GM13977 (cell line): ENCODE measurements around the gene ADGRA1.
"Not testable (repeated sequence)": the region's sequence is repeated elsewhere in the genome, so short reads cannot be mapped to it uniquely, and the experiment has no call there.

Experiments
- DNase-seq: peaks from one replicate; pipeline ENCODE4 v3.0.0; 2012; ENCODE audit warnings: low spot score
- in situ Hi-C: fragments of 300-500 bp; cut with MboI; formaldehyde crosslinking; loops from one replicate; pipeline ENCODE4 v1.12.0; 2022; ENCODE audit warnings: low sequenced_read_pairs, low pct_unique_long_range_greater_than_20kb, mixed read lengths, inconsistent platforms; ENCODE audit not compliant: unreplicated experiment
- TF ChIP-seq, protein P1 (sequence below): IDR thresholded peaks from 2 replicates; pipeline ENCODE4 v1.5.1; 2012; ENCODE audit warnings: mild to moderate bottlenecking, control low read depth; ENCODE audit not compliant: insufficient read depth; ENCODE audit errors: extremely low read depth, missing control alignments

Gene ADGRA1

DNA sequence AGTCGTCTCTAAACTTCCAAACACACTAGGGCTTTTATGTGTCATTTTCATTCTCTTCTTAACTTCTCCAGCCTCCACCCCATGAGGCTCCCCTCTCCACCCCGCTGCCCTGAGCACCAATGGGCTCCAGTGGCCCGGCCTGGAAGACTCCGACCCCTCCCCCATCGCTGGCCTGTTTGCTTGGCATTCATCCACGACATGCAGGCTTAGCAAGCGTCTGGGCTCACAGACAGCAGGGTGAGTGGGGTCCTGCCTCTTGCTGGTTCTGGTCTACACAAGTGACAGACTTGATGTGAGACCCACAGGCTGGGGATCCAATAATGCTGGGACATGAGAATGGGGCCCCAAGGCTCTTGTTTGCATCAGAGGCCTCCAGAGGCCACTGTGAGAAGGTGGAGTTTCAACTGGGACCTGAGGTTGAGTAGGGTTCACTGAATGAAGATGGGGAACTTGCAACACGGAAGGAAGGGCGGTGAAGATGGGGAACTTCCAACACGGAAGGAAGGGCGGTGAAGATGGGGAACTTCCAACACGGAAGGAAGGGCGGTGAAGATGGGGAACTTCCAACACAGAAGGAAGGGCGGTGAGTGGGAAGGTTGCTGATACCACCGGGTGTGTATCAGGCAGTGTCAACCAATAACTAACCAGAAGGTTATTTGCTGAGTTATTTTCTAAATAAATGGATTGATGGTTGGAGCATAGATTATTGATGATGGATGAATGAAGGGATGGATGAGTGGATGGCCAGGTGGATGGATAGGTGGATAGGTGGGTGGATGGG, 86.3 kb downstream of the ADGRA1 start:
- in situ Hi-C loops: no loop called here
- TF ChIP-seq, protein P1, sequence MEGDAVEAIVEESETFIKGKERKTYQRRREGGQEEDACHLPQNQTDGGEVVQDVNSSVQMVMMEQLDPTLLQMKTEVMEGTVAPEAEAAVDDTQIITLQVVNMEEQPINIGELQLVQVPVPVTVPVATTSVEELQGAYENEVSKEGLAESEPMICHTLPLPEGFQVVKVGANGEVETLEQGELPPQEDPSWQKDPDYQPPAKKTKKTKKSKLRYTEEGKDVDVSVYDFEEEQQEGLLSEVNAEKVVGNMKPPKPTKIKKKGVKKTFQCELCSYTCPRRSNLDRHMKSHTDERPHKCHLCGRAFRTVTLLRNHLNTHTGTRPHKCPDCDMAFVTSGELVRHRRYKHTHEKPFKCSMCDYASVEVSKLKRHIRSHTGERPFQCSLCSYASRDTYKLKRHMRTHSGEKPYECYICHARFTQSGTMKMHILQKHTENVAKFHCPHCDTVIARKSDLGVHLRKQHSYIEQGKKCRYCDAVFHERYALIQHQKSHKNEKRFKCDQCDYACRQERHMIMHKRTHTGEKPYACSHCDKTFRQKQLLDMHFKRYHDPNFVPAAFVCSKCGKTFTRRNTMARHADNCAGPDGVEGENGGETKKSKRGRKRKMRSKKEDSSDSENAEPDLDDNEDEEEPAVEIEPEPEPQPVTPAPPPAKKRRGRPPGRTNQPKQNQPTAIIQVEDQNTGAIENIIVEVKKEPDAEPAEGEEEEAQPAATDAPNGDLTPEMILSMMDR: no peak

DNA sequence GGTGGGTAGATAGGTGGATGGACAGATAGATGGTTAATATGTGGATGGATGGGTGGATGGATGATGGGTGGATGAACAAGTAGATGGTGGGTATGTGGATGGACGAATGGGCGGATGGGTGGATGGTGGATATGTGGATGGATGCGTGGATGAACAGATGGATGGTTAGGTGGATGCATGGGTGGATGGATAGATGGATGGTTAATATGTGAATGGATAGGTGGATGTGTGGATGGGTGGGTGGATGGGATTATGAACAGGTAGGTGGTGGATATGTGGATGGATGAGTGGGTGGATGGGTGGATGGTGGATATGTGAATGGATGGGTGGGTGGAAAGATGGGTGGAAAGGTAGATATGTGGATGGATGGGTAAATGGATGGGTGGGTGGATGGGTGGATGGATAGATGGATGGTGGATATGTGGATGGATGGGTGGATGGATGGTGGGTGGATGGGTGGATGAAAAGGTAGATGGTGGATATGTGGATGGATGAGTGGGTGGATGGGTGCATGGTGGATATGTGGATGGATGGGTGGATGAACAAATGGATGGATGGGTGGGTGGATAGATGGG, 87.1 kb downstream of the ADGRA1 start:
- TF ChIP-seq, protein P1: no peak
- in situ Hi-C loops: no loop called here
- DNase-seq: no peak

More for the DNA sequence above, 86.3 kb downstream of the ADGRA1 start:
- DNase-seq: no peak

DNA sequence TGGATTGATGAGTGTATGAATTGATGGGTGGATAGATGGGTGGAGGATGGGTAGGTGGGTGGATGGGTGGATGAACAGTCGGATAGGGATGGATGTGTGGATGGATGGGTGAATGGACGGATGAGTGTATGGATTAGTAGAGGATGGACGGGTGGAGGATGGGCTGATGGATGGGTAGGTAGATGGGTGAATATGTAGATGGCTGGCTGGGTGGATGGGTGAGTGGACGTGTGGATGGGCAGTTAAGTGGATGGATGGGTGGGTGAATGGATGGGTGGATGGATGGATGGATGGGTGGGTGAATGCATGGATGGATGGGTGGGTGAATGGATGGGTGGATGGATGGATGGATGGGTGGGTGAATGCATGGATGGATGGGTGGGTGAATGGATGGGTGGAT, 87.9 kb downstream of the ADGRA1 start:
- in situ Hi-C loops, DNase-seq: not testable (repeated sequence)

DNA sequence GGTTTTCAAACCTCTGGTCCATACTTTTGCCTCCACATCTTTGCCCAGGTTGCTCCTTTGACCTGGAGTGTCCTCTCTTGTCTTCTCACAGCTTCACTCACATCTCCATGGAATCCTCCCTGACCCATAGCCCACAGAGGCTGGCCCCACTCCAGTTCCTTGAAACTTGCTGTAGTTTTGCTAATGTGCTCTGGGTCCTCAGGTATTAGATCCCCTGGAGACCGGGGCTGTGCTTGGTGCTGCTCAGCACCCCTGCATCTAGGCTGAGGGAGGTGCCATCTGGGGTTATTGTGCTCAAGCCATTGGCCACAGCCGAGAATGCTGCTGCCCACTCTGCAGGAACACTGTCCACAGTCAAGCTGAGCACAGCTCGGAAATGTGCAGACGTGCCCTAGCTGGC, 88.8 kb downstream of the ADGRA1 start:
- TF ChIP-seq, protein P1: no peak
- DNase-seq: no peak
- in situ Hi-C loops: no loop called here

DNA sequence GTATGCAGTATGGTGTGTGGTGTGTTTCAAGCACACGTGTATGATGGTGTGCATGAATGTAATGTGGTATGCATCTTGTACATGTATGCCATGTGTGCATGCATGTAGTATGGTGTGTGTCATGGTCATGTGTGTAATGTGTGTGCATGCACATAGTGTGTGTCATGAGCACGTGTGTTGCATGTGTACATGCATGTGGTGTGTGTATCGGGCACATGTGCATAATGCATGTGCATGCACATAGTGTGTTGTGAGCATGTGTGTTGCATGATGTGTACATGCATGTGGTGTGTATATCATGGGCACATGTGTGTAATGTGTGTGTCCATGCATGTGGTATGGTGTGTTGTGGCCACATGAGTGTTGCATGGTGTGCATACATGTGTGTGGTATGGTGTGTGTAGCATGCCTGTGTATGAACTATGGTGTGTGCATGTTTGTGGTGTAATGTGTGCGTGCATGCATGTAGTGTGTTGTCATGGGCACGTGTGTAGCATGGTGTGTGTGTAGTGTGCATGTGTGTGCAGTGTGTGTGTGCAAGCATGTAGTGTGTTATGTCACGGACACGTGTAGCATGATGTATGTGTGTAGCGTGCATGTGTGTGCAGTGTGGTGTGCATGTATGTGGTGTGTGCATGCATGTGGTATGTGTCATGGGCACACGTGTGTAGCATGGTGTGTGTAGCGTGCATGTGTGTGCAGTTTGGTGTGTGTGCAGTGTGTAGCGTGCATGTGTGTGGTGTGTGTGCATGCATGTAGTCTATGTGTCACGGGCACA, 89.8 kb downstream of the ADGRA1 start:
- DNase-seq: no peak
- in situ Hi-C loops: no loop called here
- TF ChIP-seq, protein P1: no peak

DNA sequence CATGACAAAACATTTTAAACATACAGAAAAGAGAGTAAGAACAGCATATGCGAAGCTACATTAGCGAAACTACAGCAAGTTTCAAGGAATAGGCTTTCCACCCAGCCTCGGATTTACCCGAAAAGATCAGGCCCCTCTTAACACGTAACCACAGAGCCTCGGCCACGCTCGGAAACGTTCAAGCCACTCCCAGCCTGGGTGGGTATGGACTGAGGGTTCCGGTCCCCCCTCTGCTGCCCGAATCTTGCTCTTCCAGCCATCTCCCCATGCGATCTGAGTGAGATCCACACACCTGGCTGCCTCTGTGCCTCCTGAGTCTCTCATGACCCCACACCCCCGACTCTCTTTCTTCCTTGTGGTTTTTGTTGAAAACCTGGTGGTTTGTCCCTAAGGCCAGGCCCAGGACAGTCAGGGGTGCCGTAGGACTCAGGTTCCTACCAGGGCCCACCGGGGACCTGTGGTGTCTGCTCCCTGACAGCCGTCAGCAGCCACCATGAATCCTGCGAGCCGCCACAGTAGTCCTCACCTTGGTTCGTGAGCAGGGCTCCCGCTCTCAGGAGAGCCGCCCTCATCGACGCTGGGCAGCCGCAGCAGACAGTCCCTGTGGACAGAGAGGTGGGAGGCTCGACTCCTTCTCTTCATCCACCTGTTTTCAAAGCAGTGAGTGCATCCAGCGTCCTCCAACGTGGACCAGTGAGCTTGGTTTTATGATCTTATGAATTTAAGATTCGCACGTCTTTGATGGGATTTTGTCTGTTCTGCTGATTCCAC, 90.8 kb downstream of the ADGRA1 start:
- in situ Hi-C loops: no loop called here
- TF ChIP-seq, protein P1: no peak
- DNase-seq: no peak
